Right cardiac atrium (tissue), 5 donors: ENCODE data around the gene SLC16A3. TPM values are rescaled to one million over a fixed set of nuclear protein-coding genes. Genes with fewer than 3 reads are reported as not detected.
"Not testable (repeated sequence)": the region's sequence is repeated elsewhere in the genome, so short reads cannot be mapped to it uniquely, and the experiment has no call there.

Source experiments
- ATAC-seq, 2 donors: fragments of 200-7000 bp; cut with Tn5 transposase; one replicate each; pipeline versions ENCODE4 v1.8.0 to v1.9.1; 2020; ENCODE audit warnings: moderate library complexity in 2 of 2, mild to moderate bottlenecking in 1 of 2
- DNase-seq, 3 donors: peaks; one replicate each; pipeline ENCODE4 v3.0.0-alpha.2; 2020
- H3K27ac ChIP-seq: one replicate; pipeline ENCODE4 v1.5.1; 2013; ENCODE audit warnings: mild to moderate bottlenecking, low read length, control low read depth, moderate library complexity
- H3K27me3 ChIP-seq: one replicate; pipeline ENCODE4 v1.6.1; 2013; ENCODE audit not compliant: control insufficient read depth, insufficient read depth
- H3K4me1 ChIP-seq: one replicate; pipeline ENCODE4 v1.6.1; 2013; ENCODE audit warnings: low read length; ENCODE audit not compliant: control insufficient read depth, insufficient read depth
- H3K4me3 ChIP-seq: one replicate; pipeline ENCODE4 v1.5.1; 2013; ENCODE audit warnings: low read length, control low read depth
- H3K9me3 ChIP-seq: one replicate; pipeline ENCODE4 v1.6.1; 2013; ENCODE audit warnings: low read length; ENCODE audit not compliant: control insufficient read depth
- WGBS: extraction: QIAGEN DNeasy Blood & Tissue Kit; methylation state at CpG from one replicate; pipeline ENCODE4 v1.1.7; 2013; 5-methylcytosine and 5-hydroxymethylcytosine counted together
- intact Hi-C, 4 donors: fragments of 100-400 bp; cut with DNase I; formaldehyde crosslinking; loops; one replicate each; pipeline versions ENCODE4 v1.11.0 to v1.14.0; 2022 to 2023
- long read RNA-seq, 4 donors: library from polyadenylated mRNA; unstranded; transcript quantifications; one replicate each; pipeline ENCODE4 v2.0.0, GENCODE V29; 2020 to 2021
- polyA plus RNA-seq: library from polyadenylated mRNA; stranded (reverse); fragments of 200-250 nt; gene quantifications from one replicate; pipeline ENCODE4 v1.2.3, GENCODE V29; 2013
- total RNA-seq, 4 donors: library from RNA; stranded (reverse); fragmentation: NEBNext Ultra II Directional; extraction: Animal tissue kit (Norgen Biotek cat#: 25700); gene quantifications; one replicate each; pipeline ENCODE4 v1.2.1, GENCODE V29; 2021
- donor health status: healthy with polysubstance abuse.
- donor health status: DM: no; HTN: yes; CAD: no.
- donor health status: DM: no; HTN: no; CAD: no.
- donor health status: DM: no; HTN: yes; CAD: no; lungs with severe emphysema.
- donor health status: DM: yes; HTN: yes; CAD: no.

The SLC16A3 gene
- total RNA-seq: 10 to 100 TPM; 13.6 to 23.7 (median 18.0) TPM
- polyA plus RNA-seq: 18.8 TPM
- long read RNA-seq, donor 1, transcript SLC16A3-214 (5 exons, 2,002 nt): major isoform, 12 of 21 reads
- long read RNA-seq, donor 1, partial matches to known transcripts: 2 of 21 reads
- long read RNA-seq, donor 1, other reads (novel, unspliced or antisense): 6 of 21 reads
- long read RNA-seq, donor 2, partial matches to known transcripts: 0 of 3 reads
- long read RNA-seq, donor 2, other reads (novel, unspliced or antisense): 1 of 3 reads
- long read RNA-seq, donor 3, transcript SLC16A3-214 (5 exons, 2,002 nt): major isoform, 6 of 12 reads
- long read RNA-seq, donor 3, partial matches to known transcripts: 0 of 12 reads
- long read RNA-seq, donor 3, other reads (novel, unspliced or antisense): 6 of 12 reads
- long read RNA-seq, donor 4, partial matches to known transcripts: 1 of 8 reads
- long read RNA-seq, donor 4, other reads (novel, unspliced or antisense): 2 of 8 reads

- Histone ChIP-seq H3K27me3 (no peaks in the 10 kb centered on the region), H3K27ac (peak within 1 kb of the TSS; percentile 68), H3K9me3 (no peaks in the 10 kb centered on the region), H3K4me1 (peaks cover 4% of the 10 kb centered on the region), H3K4me3 (peak within 1 kb of the TSS; percentile 69)
- ATAC-seq (peak in 1 of 2 donors; percentile 2), DNase-seq (peak; percentile 77 to 90 (median 87))
- intact Hi-C loops: no loop called here
- 3% methylated on average over 105 of the region's 105 CpGs for WGBS
These were observed at the start of gene SLC16A3 for GRCh38 chr17:82228842-82229697. Gene SLC16A3, plus strand, starts transcription at chr17:82229042. Its CDS starts 6,967 bp downstream, at chr17:82236009.

- H3K9me3 ChIP-seq: no peaks in the 10 kb centered on the region
- no peak overlapping the region for H3K27ac ChIP-seq
- no peak overlapping the region for H3K4me3 ChIP-seq
- intact Hi-C loops: no loop called here
- ATAC-seq (peak in 1 of 2 donors; percentile 23), DNase-seq (no peak)
- no peaks in the 10 kb centered on the region for H3K27me3 ChIP-seq
- no peaks in the 10 kb centered on the region for H3K4me1 ChIP-seq
- WGBS: 90% methylated on average over 13 of the region's 13 CpGs
These were observed 49.4 kb upstream of the SLC16A3 start for GRCh38 chr17:82179412-82179811.

GRCh38 chr17:82179946-82180475, 48.8 kb upstream of the SLC16A3 start:
- Histone ChIP-seq H3K27ac (no peak overlapping the region), H3K4me3 (no peak overlapping the region), H3K27me3 (no peaks in the 10 kb centered on the region), H3K4me1 (no peaks in the 10 kb centered on the region), H3K9me3 (no peaks in the 10 kb centered on the region)
- WGBS: 88% methylated on average over 10 of the region's 10 CpGs
- ATAC-seq: no peak
- intact Hi-C loops: no loop called here
- DNase-seq: no peak

- no peaks in the 10 kb centered on the region for H3K4me1 ChIP-seq
- no peak for DNase-seq
These were observed 47.9 kb upstream of the SLC16A3 start for GRCh38 chr17:82180776-82181528.

GRCh38 chr17:82184761-82185160, 44.1 kb upstream of the SLC16A3 start:
- Histone ChIP-seq H3K4me3 (no peak overlapping the region), H3K27me3 (no peaks in the 10 kb centered on the region), H3K9me3 (no peaks in the 10 kb centered on the region), H3K27ac (no peak overlapping the region), H3K4me1 (no peaks in the 10 kb centered on the region)
- intact Hi-C loops: no loop called here
- no peak for DNase-seq
- WGBS: 83% methylated on average over 5 of the region's 5 CpGs
- ATAC-seq: no peak

More at GRCh38 chr17:82180776-82181528, 47.9 kb upstream of the SLC16A3 start:
- Histone ChIP-seq H3K27me3 (no peaks in the 10 kb centered on the region), H3K27ac (no peak overlapping the region), H3K4me3 (no peak overlapping the region), H3K9me3 (no peaks in the 10 kb centered on the region)
- intact Hi-C loops: no loop called here
- WGBS: 88% methylated on average over 31 of the region's 31 CpGs
- ATAC-seq: no peak

GRCh38 chr17:82186221-82186620, 42.6 kb upstream of the SLC16A3 start:
- no peak overlapping the region for H3K27ac ChIP-seq
- no peak for DNase-seq
- no peak for ATAC-seq
- H3K4me3 ChIP-seq: no peak overlapping the region
- intact Hi-C loops: no loop called here
- H3K4me1 ChIP-seq: no peaks in the 10 kb centered on the region
- 93% methylated on average over 15 of the region's 15 CpGs for WGBS
- H3K27me3 ChIP-seq: no peaks in the 10 kb centered on the region
- H3K9me3 ChIP-seq: no peaks in the 10 kb centered on the region

- H3K27ac ChIP-seq: no peak overlapping the region
- intact Hi-C loops: no loop called here
- H3K9me3 ChIP-seq: no peaks in the 10 kb centered on the region
- WGBS: 90% methylated on average over 23 of the region's 23 CpGs
- no peaks in the 10 kb centered on the region for H3K4me1 ChIP-seq
- no peak for DNase-seq
- ATAC-seq: no peak
- H3K27me3 ChIP-seq: no peaks in the 10 kb centered on the region
- no peak overlapping the region for H3K4me3 ChIP-seq
These were observed 41.3 kb upstream of the SLC16A3 start for GRCh38 chr17:82187500-82187899.

GRCh38 chr17:82188001-82188961, 40.6 kb upstream of the SLC16A3 start:
- no peak overlapping the region for H3K4me3 ChIP-seq
- no peak for DNase-seq
- H3K4me1 ChIP-seq: no peaks in the 10 kb centered on the region
- intact Hi-C loops: no loop called here
- H3K9me3 ChIP-seq: no peaks in the 10 kb centered on the region
- no peak for ATAC-seq
- no peak overlapping the region for H3K27ac ChIP-seq
- H3K27me3 ChIP-seq: no peaks in the 10 kb centered on the region
- 91% methylated on average over 26 of the region's 26 CpGs for WGBS

- ATAC-seq, DNase-seq, H3K27me3 ChIP-seq, H3K9me3 ChIP-seq, H3K4me1 ChIP-seq, intact Hi-C loops, H3K27ac ChIP-seq, H3K4me3 ChIP-seq: not testable (repeated sequence)
- 88% methylated on average over 6 of the region's 6 CpGs for WGBS
These were observed 35.8 kb upstream of the SLC16A3 start for GRCh38 chr17:82193050-82193449.
